GM21367 (cell line): ENCODE data around the gene FOXJ1.

Source experiments
- ATAC-seq: cut with Tn5 transposase; IDR thresholded peaks from one replicate; pipeline ENCODE4 v1.9.1; 2021; ENCODE audit not compliant: unreplicated experiment

Gene FOXJ1

DNA sequence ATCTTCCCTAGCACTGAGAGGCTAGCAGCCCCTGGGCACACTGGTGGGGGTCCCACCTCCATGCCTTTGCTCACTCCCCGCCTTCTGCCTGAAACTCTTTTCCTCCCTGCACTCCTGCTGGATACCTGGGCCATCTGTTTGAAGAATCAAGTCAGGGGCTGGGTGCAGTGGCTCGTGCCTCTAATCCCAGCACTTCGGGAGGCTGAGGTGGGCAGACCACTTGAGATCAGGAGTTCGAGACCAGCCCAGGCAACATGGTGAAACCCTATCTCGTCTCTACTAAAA lies 15.7 kb downstream of the FOXJ1 start:
- ATAC-seq = no peak

DNA sequence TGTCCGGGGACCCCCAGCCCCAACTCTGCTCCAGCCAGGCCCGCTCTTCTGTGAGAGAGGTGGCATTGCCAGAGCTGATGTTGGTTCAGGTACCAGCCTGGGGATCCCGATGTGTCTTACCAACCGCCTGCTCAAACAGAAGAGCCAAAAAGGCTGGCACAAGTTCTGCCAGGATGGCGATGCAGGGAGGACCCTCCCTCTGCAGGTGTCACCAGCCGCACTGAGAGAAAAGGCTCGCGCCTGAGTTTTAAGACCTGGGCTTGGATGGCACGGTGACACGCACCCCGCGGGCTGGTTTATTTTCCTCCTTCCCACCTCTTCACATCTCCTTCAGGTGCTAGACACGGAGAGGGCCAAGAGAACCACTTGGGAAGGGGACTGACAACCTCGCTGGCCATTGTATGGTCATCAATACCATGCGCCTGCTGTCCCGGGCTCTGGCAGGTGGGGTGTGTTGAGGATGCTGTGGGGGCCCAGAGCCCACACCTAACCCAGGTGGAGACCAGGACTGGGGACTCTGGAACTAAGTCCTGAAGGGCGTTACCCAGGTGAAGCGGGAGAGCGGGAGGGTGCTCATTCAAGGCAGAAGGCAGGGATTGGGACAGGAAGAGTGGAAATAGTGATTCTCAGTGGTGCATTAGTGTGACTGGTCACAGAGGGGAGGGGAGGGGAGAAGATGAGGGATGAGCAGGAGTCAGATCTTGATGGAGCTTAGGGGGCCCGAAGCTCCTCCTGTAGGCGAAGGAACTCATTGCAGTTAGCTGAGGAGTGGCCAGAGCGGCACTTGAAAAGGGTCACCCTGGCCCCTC lies 16.3 kb downstream of the FOXJ1 start:
- no peak for ATAC-seq

DNA sequence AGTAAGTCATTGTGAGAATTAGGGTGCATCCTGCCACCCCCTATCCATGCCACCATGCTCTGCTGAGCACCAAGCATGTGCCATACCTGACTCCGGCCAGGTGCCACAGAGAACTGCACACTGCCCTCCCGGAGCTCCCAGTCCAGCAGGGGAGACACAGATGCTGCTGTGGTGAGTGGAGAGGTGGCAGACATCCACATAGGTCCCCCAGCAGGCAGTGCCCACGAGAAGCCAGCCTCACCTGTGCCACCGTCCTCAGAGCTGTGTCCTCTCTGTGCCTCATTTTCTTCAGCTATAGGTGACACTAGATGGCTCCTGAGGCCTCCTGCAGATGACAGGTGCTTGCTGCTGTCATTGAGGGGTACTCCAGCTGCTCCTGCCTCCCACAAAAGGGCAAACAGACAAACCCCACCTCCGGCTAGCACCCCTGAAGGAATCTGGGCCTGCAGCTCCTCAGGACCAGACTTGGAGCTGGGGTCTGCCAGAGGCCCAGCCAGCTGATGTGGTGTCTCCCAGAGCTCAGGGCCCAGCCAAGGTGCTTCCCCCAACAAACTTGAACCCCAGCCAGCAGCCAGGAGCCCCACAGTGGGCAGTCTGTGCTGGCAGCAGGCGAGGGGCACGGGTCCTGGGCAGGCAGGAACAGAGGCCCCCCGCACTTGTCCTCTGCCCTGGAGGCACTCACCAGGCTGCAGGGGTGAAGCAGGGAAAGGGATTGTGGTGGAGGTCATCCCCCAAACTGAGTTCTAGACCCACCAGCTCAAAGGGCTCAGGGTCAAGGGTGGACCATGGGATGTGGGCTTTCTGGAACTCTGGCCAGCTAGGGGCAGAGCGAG lies 17.1 kb downstream of the FOXJ1 start:
- no peak for ATAC-seq

DNA sequence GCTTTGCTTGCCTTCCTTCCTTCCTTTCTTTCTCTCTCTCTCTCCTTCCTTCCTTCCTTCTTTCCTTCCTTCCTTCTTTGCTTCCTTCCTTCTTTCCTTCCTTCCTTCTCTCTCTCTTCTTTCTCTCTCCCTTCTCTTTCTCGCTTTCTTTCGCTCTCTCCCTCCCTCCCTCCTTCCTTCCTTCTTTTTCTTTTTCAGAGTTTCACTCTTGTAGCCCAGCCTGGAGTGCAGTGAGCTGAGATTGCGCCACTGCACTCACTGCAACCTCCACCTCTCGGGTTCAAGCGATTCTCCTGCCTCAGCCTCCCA lies 17.9 kb downstream of the FOXJ1 start:
- no peak for ATAC-seq

DNA sequence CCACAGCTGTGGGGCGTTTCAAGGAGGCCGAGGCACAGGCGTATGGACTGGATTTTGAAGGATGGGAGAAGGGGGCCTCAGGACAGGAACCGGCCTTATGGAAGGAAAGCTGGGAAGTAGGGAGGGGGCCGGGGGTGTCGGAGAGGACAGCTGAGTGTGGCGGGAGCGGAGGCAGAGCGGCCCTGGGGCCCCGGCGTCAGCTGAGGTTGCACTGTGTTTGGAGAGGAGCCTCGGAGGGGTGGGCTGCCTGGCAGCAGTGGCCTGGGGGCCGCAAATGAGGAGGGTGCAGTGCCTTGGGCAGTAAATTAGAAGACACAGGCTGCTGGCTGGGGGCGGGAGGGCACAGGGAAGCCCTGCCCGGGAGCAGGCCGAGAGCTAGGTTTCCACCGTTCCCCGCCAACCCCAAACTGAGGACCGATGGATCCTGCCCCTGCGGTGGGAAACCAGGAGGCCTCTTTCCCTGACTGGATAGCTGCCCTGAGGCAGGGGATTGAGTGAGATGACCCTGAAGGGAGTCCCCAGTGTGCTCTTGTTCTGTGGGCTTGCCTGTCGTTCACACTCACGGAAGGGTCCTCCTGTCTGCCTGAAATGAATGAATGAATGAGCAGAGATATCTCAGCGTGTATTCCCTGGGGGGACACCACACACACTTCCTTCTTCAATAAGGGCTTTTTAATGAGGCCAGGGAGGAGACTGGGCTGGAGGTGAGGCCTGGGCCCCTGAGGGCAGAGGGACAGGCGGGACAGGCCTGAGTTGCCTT lies 18.4 kb downstream of the FOXJ1 start:
- ATAC-seq = no peak

DNA sequence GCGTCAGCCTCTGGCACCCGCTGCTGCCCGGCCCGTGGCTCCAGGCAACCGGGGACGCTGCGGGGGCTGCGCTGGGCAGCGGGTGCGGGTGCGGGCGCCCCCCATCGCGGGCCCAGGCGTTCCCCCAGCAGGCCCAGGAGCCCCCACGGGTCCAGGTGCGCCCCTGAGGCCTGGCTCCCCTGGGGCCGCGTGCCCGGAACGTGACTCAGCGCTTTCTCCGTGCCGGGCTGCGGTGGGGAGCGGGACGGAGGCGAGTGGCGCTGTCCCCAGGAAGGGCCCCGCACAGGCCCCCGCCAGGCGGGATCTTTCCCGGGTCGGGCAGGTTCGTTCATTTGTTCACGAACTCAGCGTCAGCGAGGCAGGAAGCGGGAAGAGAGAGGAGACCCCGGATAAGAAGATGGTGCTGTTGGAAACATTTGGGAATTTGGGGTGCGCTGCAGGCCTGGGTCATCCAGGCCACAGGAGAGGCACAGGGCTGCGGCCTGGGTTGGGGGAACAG lies 19.1 kb downstream of the FOXJ1 start:
- no peak for ATAC-seq

DNA sequence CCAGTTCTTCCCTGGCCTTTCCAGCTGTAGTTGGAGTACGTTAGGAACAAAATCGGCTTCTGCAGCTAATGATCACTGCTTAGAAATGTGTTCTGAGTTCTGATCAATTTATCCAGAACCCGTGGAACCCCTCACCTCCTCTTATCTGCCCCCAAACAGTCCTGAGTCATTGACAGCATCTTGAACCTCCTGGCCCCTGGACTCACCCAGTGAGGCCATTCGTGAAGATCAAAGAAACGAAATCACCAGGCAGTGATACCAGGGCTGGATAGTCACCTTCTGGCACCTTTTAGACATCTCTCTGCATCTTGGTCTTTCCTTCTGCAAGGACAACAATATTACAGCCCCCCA lies 20.4 kb downstream of the FOXJ1 start:
- no peak for ATAC-seq

DNA sequence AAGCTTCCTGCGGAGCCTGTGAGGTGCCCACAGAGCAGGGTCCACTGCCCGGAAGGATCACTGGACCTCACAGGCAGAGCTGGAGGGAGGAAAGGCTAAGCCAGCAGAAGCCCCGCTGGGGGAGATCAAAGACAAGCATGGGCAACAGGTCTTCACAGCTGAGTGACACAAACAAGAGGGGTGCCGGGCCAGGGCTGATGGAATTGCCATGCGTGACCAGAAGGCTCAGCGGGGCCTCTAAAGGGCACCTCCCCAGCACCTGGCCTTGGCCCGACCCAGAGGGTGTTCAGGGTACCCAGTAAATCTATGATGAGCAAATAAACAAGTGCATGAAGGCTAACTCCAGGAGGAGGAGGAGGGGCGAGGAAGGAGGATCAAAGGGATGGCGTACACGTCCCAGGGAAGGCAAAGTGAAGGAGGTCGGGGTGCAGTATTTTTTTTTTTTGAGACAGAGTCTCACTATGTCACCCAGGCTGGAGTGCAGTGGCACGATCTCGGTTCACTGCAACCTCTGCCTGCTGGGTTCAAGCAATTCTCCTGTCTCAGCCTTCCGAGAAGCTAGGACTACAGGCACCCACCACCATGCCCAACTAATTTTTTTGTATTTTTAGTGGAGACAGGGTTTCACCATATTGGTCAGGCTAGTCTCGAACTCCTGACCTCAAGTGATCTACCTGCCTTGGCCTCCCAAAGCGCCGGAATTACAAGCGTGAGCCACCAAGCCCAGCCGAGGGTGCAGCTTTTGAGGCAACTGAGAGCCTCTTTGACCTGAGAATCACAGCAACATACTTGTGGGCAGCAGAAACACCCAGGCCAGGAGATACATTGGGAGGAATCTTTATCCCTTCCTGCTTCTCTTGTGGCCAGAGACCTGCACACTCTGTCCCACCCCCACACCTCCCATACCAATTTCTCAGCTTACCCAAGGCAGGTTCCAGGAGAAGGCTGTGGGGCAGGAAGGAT lies 21.4 kb downstream of the FOXJ1 start:
- no peak for ATAC-seq

DNA sequence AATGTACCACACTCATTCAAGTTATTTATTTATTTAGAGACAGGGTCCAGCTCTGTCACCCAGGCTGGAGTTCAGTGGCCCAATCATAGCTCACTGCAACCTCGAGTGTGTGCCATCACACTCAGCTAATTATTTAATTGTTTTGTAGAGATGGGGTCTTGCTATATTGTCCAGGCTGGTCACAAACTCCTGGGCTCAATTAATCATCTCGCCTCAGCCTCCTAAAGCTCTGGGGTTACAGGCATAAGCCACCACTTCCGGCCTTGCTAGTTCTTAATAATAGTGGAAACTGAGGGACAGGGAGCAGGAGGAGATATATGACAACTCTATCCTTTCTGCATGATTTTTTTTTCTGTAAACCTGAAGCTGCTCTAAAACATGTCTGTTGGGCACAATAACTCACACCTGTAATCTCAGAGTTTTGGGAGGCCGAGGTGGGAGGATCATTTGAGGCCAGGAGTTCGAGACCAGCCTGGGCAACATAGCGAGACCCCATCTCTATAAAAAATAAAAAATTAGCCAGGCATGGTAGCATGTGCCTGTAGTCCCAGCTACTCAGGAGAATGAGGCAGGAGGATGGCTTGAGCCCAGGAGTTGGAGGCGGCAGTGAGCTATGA lies 25.8 kb downstream of the FOXJ1 start:
- no peak for ATAC-seq

DNA sequence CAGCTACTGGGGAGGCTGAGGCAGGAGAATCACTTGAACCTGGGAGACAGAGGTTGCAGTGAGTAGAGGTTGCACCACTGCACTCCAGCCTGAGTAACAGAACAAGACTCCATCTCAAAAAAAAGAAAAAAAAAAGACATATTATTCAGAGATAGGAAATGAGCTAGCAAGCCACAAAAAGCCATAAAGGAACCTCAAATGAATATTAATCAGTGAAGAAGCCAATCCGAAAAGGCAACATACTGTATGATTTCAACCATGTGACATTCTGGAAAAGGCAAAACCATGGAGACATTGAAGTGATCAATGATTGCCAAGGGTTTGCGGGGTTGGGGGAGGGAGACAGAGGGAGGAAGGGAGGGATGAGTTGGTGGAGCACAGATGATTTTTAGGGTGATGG lies 29.1 kb downstream of the FOXJ1 start:
- ATAC-seq = no peak

DNA sequence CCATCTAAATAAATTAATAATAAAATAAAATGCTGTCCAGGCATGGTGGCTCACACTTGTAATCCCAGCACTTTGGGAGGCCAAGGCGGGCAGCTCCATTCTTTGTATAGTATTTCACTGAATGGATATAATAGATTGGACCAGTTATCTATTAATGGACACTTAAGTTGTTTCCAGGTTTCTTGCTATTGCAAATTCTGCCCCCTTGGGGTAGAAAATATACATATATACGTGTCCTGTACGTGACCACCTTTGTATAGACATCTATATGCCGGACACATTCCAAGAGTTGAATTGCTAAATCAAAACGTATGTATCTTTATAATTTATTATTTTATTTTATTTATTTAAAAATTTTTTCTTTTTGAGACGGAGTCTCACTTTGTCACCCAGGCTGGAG lies 33.5 kb downstream of the FOXJ1 start:
- no peak for ATAC-seq

DNA sequence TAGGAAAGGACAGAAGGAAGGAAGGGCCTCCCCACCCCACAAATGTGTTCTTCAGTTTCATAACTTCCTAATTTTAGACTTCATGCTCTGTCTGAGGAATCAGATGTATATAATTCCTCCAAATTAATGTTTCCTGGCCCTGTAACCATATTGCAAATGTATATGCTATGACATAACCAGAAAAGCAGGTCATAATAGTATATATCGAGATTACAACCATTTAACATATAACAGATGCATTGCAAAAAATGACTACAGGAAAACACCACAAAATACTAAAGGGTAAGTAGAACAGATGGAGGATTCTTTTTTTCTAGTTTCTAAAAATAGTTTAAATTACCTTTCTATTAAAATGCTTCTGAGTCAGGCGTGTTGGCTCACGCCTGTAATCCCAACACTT lies 34.3 kb downstream of the FOXJ1 start:
- no peak for ATAC-seq

DNA sequence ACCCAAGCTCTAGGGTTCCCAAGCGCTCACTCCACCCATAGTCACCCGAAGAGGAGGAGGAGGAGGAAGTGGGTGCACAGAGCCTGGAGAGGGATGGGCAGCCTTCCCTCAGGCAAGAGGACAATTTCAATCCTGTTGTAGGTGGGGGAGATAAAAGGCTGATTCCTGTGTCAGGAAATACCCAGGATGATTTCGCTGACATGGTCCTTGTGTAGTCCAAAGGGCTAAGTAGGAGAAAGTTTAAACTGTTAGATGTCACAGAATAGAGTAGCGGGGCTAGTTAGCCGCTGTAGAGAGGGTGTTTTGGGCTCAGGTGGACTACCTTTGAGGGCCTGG lies 36.2 kb downstream of the FOXJ1 start:
- ATAC-seq = no peak

DNA sequence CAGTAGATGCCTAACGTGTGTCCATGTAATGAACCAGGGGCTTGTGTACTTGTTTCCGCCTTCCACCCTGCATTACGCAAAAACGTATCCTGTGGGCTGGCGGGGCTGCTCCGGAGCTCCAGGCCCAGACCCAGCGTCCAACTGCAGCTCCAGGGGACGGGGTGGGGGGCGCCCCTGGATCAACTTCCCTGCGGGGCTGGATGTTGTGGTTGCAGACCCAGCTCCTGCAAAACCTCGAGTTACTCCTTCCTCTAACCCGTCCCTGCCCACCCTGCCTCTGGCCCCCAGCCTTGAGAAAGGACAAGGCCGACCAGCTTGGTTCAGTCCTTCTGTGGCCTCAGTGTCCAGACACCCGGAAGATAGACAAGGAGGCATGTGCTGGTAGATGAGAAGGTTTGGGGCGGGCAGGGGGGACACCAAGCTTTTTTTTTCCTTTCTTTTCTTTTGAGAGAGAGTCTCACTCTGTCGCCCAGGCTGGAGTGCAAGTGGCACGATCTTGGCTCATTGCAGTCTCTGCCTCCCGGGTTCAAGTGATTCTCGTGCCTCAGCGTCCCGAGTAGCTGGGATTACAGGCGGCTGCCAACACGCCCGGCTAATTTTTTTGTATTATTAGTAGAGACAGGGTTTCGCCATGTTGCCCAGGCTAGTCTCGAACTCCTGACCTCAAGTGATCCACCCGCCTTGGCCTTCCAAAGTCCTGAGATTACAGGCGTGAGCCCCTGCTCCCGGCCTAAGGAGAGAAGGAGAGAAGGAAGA lies 36.7 kb downstream of the FOXJ1 start:
- ATAC-seq = no peak

DNA sequence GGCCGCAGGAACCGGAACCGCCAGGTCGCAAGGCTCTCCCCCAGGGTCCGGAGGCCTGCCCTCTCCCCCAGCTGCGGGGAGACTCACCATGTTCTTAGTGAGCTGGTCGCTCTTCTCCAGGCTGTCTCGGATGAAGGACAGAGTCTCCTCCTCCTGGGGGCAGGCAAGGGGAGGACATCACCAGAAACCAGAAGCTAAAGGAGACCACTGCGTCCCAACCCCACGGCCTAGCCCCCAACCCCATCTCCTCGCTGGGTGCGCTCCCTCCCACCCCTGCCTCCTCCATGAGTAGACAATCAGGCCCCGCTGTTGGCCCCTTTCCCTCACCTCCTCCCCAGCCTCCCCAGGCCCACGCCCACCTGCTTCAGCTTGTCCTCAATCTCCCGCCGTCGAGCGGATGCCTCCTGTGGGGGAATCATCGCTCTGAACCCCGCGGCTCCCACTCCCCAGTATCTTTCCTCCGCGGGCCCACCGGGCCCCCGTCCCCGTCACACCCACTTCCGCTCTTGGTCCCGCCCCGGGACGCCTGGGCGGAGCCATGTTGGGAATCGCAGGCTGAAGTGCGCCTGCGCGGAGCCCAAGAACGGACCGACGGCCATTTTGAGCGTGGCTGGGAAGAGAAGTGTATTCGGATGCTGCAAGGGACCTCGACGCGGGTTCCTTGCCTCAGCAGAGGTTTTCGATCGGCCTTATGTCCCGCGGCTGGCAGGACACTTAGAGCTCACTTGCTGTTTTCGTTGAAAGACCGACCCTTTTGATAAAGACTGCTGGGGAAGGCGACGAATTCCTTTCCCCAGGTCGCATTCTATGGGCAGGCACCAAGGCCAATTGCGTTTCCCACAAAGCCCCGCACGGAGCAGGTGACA lies 37.5 kb downstream of the FOXJ1 start, which contains the start of gene EXOC7:
TSS of gene EXOC7 (minus strand) at position 514 of the 866 bp plus-strand sequence. CDS start at position 419, 95 bp downstream.
- peak; percentile 62 for ATAC-seq

DNA sequence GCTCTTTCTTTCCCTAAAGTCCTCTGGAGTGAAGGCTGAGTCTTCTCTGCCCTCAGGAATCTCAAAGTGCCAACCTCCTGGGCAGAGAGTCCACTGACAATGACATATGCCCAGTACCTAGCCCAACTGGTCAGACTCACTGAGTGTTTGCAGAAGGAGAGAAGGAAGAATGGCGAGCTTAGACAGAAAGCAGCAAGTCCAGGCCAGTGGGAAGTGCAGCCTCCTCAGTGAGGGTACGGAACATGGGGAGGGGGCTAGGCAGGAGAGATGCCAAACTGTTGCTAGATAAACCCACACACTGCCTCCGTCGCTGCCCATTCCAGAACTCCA lies 38.1 kb downstream of the FOXJ1 start:
- ATAC-seq = no peak

DNA sequence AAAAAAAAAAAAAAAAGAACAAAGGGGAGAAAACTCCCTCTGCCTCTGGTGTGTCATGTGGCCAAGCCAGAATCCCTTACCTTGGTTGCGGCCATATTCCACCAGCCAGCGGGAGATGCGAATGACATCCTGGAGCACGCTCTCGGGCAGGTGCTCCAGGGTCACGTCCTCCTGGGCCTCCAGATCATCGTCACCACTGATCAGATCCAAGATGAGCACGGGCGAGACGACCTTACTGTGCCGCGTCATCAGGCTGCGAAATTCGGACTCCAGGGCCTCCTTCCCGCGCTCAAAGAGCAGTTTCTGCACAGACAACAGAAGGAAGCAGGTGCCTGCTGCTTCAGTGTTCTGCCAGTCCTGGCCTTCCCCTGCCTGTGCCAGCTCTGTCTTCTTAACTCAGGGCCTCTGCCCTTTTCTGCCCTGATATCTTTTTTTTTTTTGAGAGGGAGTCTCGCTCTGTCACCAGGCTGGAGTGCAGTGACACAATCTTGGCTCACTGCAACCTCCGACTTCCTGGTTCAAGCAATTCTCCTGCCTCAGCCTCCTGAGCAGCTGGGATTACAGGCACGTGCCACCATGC lies 43.2 kb downstream of the FOXJ1 start:
- ATAC-seq = no peak

DNA sequence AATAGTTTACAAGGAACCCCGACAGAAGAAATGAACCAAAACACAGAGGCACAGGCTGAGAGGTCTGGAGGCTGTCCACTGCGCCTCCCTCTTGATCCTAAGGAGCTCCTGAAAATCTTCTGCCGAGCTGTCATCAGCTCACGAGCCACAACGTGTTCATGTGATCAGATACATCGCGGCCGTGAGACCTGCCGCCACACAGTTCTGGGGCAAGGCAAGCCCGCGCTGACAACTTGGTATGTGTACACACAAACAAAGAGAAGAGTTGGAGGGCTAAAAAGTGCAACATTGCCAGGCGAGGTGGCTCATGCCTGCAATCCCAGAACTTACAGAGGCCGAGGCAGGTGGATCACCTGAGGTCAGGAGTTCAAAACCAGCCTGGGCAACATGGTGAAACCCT lies 45.1 kb downstream of the FOXJ1 start:
- no peak for ATAC-seq

DNA sequence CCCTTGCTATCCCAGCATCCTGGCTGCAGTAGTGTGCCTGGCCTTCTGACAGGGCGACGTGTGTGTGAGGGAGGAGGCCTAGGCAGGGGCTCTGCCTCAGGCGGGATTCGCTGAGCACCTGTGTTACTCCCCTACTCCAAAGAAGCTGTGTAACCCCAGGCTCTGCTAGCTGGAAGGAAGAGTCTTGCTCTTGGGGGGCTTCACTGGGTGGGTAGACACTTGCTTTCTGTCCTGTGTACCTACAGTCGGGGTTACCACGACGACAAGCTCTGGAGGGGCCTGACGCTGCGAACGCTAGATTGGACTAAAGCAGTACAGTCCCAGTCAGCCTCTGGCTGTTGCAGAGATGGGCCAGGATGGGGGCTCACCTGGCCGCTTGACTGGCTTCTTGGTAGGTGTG lies 47.0 kb downstream of the FOXJ1 start:
- no peak for ATAC-seq
